Thyroid gland (tissue), 4 donors: ENCODE results near the gene TRIM50.
"Not testable (repeated sequence)": the region's sequence is repeated elsewhere in the genome, so short reads cannot be mapped to it uniquely, and the experiment has no call there.

Source experiments
- POLR2A ChIP-seq, 2 donors: fragments of 450-650 bp; IDR thresholded peaks; one replicate each; pipeline ENCODE4 v1.6.1; 2017; ENCODE audit warnings: antibody characterized with exemption in 2 of 2, mild to moderate bottlenecking in 2 of 2, moderate library complexity in 1 of 2
- TF ChIP-seq, protein P1 (sequence below), 6 experiments: fragments of 200-600 bp in 3 of 6; fragments of 450-650 bp in 3 of 6; sonication (generic) in 3 of 6; IDR thresholded peaks; one replicate each; pipeline ENCODE4 v1.5.1; 2016 to 2019; ENCODE audit warnings: antibody characterized with exemption in 6 of 6, mild to moderate bottlenecking in 2 of 6, inconsistent platforms in 1 of 6, moderate library complexity in 1 of 6

GRCh38 chr7:73297706-73298105 lies 30.2 kb downstream of the TRIM50 start:
- TF ChIP-seq, protein P1, sequence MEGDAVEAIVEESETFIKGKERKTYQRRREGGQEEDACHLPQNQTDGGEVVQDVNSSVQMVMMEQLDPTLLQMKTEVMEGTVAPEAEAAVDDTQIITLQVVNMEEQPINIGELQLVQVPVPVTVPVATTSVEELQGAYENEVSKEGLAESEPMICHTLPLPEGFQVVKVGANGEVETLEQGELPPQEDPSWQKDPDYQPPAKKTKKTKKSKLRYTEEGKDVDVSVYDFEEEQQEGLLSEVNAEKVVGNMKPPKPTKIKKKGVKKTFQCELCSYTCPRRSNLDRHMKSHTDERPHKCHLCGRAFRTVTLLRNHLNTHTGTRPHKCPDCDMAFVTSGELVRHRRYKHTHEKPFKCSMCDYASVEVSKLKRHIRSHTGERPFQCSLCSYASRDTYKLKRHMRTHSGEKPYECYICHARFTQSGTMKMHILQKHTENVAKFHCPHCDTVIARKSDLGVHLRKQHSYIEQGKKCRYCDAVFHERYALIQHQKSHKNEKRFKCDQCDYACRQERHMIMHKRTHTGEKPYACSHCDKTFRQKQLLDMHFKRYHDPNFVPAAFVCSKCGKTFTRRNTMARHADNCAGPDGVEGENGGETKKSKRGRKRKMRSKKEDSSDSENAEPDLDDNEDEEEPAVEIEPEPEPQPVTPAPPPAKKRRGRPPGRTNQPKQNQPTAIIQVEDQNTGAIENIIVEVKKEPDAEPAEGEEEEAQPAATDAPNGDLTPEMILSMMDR (IDR thresholded peaks at IDR 0.05), result not testable (repeated sequence)
- TF ChIP-seq POLR2A (IDR thresholded peaks at IDR 0.05), result not testable (repeated sequence)
